ENCODE data around the gene IGFN1.
A peak's percentile ranks its signal among the peaks of the same experiment; 100 is the strongest.

GRCh38 chr1:201149400-201149799 lies 41.2 kb upstream of the IGFN1 start:
- no peak for TF ChIP-seq POLR2AphosphoS5 (IDR thresholded peaks at IDR 0.05; ENCODE audit: insufficient read depth, low read depth, low read length)
- peak in 1 of 2 donors; percentile 30 for TF ChIP-seq CTCF (IDR thresholded peaks at IDR 0.05; ENCODE audit: extremely low read depth in 1 of 2, insufficient read depth in 1 of 2, low read depth in 1 of 2, low read length in 2 of 2)
- TF ChIP-seq POLR2A (IDR thresholded peaks at IDR 0.05; ENCODE audit: low read depth, low read length): no peak
- TF ChIP-seq MAX (IDR thresholded peaks at IDR 0.05; ENCODE audit: insufficient read depth, insufficient read length): no peak
- no peak for TF ChIP-seq EZH2 (IDR thresholded peaks at IDR 0.05; ENCODE audit: borderline replicate concordance, low read depth, low read length, severe bottlenecking)

Data from endothelial cell of umbilical vein (primary cell).